ENCODE data around the gene ESPNL.

DNA sequence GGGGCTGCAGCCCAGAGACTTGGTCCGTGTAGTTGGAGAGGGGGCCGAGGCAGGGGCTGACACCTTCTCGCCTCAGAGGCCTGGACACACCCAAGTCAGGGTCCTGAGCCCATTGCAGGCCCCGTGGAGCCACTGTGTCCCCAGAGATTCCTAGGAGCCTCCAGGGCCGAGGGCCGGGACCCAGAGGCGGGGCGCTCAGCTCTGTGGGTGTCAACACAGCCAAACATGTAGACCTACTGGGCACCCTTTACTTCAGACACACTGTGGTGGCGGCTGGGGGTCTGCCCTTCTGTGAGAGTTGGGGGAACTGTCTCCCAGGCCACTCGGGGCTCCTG lies 459 bp upstream of the ESPNL start:
- TF ChIP-seq GATA2 (IDR thresholded peaks at IDR 0.05; ENCODE audit: low read depth, low read length), result no peak
- no peak for TF ChIP-seq GATA3 (IDR thresholded peaks at IDR 0.05; ENCODE audit: low read depth, low read length)
